ENCODE data around the gene SP8.

Gene SP8

DNA sequence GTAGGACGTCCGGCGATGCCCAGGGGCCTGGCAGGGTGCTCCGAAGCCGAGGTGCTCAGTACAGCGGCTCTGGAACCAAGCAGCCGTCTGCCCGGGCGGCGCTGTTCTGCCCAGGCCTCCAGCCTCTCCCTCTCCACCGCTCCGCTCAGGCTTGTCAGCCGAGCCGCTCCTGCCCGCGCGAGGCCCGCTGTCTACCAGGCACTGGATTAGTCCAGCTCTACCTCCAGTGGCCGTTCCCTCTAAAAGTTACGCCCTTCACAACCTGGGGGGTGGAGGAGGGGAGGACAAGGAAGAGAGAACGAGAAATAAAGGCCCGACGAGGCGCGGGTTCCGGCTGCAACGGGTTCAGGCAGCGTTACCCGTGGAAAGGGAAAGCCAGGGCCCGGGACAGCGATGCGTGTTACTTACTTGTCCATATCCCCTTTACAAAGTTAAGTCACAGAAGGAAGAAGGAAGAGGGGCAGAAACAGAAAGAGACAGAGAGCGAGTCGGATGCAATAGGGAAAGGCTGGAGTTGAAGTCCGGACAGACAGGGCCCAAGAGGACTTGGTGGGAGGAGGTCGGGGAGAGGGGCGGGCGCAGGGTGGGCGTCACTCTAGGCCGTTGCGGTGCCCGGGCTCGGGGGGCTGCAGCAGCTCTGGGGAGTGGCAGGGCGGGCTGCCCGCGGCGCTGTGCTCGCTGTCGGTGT lies 2.8 kb downstream of the SP8 start:
- H3K9ac ChIP-seq (ENCODE audit: insufficient read length) = no peak overlapping the region
- no peak overlapping the region for H3K27ac ChIP-seq
- H3K4me3 ChIP-seq = peak overlapping the region; percentile 47
- no peaks in the 10 kb centered on the region for H3K36me3 ChIP-seq (ENCODE audit: insufficient read depth, low read length)
- no peaks in the 10 kb centered on the region for H3K9me3 ChIP-seq (ENCODE audit: low read depth, low read length)
- TF ChIP-seq POLR2AphosphoS5 (IDR thresholded peaks at IDR 0.05; ENCODE audit: borderline replicate concordance, low read depth, low read length) (no peak), EZH2 (IDR thresholded peaks at IDR 0.05) (peak; percentile 48)
- DNase-seq (ENCODE audit: low read depth, low spot score) = no peak

DNA sequence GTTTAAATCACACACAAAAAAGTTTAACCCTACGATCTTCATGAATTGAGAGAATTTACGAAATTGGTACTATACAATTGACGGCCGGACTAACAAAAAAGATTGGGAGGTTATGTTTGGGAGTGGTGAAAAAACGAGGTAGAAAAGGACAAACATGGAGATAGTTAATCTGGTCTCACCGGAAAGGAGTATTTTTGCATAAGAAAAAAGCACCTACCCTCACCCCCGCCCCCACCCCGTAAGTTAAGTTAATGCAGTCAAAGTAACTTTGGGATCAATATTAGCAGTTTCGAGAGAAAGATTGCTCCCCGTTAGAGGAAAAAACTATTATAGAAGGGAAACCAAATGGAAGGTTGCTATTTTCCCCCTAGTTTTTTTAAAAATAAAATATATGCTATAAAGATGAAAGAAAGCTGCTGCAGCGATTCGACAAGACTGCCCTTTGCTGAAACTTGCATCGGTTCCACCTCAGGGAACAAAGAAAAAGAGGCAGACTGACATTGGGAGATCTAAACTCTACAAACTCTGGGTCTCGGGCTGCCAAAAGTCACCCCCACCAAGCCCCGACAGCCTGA lies 3.5 kb downstream of the SP8 start:
- no peak overlapping the region for H3K4me3 ChIP-seq
- H3K9ac ChIP-seq (ENCODE audit: insufficient read length) = no peak overlapping the region
- DNase-seq (ENCODE audit: low read depth, low spot score) = no peak
- no peak overlapping the region for H3K27ac ChIP-seq
- TF ChIP-seq POLR2AphosphoS5 (IDR thresholded peaks at IDR 0.05; ENCODE audit: borderline replicate concordance, low read depth, low read length) (no peak), FOXP2 (optimal IDR thresholded peaks at IDR 0.05; ENCODE audit: control extremely low read depth, extremely low read length, insufficient read depth) (no peak), EZH2 (IDR thresholded peaks at IDR 0.05) (no peak)
- H3K9me3 ChIP-seq (ENCODE audit: low read depth, low read length) = no peaks in the 10 kb centered on the region
- no peaks in the 10 kb centered on the region for H3K36me3 ChIP-seq (ENCODE audit: insufficient read depth, low read length)

DNA sequence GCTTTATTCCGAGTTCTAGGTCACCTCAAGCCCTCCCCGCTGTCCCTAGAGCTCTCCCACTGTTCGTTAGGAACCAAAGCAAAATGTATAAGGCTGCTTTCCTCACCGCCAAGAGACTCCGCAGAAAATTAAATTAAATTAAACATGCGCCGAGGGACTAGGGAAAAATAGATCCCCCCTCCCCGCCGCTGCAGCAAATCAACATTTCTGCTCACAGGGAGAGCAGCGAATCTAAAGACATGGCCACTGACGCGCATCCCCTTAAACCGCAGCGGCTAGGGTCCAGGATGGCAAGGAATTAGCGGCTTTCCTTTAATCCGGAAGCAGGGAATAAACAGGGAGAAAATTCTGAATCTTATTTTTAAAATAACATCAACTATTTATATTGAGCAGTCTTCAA lies 7.6 kb downstream of the SP8 start:
- Histone ChIP-seq H3K36me3 (ENCODE audit: insufficient read depth, low read length) (no peaks in the 10 kb centered on the region), H3K27ac (no peak overlapping the region), H3K9ac (ENCODE audit: insufficient read length) (no peak overlapping the region), H3K9me3 (ENCODE audit: low read depth, low read length) (no peaks in the 10 kb centered on the region), H3K4me3 (no peak overlapping the region)
- TF ChIP-seq POLR2AphosphoS5 (IDR thresholded peaks at IDR 0.05; ENCODE audit: borderline replicate concordance, low read depth, low read length) = no peak
- no peak for TF ChIP-seq FOXP2 (optimal IDR thresholded peaks at IDR 0.05; ENCODE audit: control extremely low read depth, extremely low read length, insufficient read depth)
- no peak for TF ChIP-seq EZH2 (IDR thresholded peaks at IDR 0.05)
- DNase-seq (ENCODE audit: low read depth, low spot score) = no peak

DNA sequence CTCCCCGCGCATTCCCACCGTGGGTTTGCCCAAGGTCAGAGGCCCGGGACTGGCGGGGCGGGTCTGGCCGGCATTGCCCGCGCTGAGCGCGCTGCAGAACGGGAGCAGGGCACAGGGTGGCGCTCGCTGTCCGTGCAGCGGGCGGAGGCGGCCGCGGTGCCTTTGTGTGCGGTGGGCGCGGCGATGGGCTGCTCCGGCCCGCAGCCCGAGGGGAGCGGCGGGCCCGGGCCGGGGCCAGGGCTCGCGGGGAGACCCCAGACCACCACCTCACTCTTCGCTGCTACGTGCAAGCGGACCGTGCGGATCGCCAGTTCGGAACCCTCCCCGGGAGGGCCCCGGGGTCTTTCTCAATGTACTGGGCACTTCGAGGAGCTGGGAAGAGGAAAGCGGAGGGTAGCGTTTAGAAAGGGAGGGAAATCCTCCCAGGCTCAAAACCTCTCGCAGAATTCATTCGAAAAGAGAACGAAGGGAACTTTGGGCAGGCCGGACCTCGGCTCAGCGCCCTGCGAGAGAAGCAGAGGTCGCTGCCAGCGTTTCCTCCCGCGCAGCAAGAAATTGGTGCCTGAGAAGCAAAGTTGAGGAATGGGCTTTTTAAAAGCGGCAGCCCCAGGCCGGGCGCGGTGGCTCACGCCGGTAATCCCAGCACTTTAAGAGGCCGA lies 8.5 kb downstream of the SP8 start:
- no peak for TF ChIP-seq FOXP2 (optimal IDR thresholded peaks at IDR 0.05; ENCODE audit: control extremely low read depth, extremely low read length, insufficient read depth)
- no peak for TF ChIP-seq POLR2AphosphoS5 (IDR thresholded peaks at IDR 0.05; ENCODE audit: borderline replicate concordance, low read depth, low read length)
- no peak for TF ChIP-seq EZH2 (IDR thresholded peaks at IDR 0.05)
- Histone ChIP-seq H3K4me3 (peak overlapping the region; percentile 62), H3K9me3 (ENCODE audit: low read depth, low read length) (no peaks in the 10 kb centered on the region), H3K36me3 (ENCODE audit: insufficient read depth, low read length) (no peaks in the 10 kb centered on the region), H3K9ac (ENCODE audit: insufficient read length) (no peak overlapping the region), H3K27ac (no peak overlapping the region)
- DNase-seq (ENCODE audit: low read depth, low spot score) = no peak

DNA sequence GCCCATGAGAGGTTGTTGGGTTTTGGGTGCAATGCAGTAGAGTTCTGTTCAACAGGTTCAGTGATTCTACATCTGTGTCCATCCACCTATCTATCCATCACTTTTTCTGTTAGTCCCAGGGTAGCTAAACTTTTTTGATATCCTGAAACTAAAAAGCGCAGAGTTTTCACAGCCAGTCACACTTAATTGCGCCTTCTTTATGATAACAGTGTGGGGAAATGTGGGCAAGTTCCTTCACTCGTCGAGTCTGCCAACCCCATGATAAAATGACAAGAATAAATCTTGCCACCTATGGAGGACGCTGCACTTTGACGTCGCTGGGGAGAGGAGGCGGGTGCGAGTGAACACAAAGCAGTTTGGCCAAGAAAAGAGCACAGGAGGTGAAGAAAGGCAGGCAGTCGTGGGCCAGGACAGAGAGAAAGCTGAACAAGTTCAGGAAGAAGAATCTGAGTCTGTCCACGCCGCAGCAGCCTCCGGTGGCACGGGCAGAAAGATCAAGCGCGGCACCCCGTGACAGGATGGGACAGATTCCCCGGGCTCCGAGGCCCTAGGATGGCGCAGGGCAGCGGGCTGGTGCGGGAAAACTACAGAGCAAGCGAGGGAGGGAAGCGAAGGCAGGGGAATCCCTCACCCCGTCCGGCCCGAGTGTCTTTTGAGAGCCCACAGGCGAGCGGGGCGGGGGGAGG lies 9.2 kb downstream of the SP8 start:
- H3K36me3 ChIP-seq (ENCODE audit: insufficient read depth, low read length) = no peaks in the 10 kb centered on the region
- peak overlapping the region; percentile 62 for H3K4me3 ChIP-seq
- TF ChIP-seq EZH2 (IDR thresholded peaks at IDR 0.05) (peak; percentile 77), FOXP2 (optimal IDR thresholded peaks at IDR 0.05; ENCODE audit: control extremely low read depth, extremely low read length, insufficient read depth) (no peak)
- no peak overlapping the region for H3K27ac ChIP-seq
- no peaks in the 10 kb centered on the region for H3K9me3 ChIP-seq (ENCODE audit: low read depth, low read length)
- DNase-seq (ENCODE audit: low read depth, low spot score) = no peak
- no peak overlapping the region for H3K9ac ChIP-seq (ENCODE audit: insufficient read length)

DNA sequence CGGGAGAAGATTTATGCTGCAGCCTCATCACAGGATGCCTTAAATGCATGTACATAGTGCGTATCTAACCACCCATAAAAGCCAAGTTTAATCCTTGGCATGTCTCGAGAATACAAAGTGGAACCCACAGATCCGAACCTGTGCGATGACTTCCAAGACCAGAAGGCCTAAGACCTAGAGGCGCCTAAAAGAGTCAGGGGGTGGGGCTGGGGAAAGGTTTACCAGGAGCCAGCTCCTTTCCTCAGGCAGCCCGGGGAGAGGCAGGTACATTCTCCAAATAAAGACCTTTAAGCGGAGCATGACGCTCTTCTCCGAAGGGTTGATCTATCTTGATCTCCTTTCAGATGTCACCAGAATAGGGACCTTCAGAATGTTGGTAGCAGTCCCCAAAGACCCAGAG lies 9.7 kb downstream of the SP8 start:
- Histone ChIP-seq H3K4me3 (no peak overlapping the region), H3K9ac (ENCODE audit: insufficient read length) (no peak overlapping the region)

DNA sequence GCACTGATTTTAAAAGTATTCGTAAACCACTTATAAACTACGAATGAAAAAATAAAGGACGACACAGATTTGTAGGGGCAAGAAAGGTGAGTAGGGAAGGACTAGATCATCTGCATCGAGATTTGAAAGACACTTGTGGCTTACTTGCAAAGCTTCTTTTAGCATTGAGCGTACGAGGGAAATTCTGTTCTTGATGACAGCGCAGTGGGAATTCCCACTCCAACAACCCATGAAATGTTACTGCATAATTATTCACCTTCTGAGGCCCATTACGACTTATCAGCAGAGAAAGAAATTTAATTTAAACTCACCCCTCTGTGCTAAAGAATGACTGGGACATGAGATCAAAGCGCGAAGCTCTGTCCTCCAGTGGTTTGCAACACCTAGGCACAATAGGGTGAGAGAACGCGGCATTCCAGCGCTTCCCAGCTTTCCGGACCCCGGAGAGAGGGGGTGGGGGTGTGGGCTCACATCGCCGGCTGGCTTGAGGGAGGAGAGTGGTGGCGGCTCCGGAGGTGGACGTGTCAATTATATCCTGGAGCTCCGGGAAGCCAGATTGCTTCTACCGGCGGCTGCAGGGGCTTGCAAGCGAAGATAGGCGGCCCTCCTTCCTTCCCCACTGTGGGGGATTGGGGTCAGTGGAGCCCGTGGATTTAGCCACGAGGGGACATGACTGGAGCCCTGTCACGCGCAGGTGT lies 10.3 kb downstream of the SP8 start:
- TF ChIP-seq EZH2 (IDR thresholded peaks at IDR 0.05) (no peak), POLR2AphosphoS5 (IDR thresholded peaks at IDR 0.05; ENCODE audit: borderline replicate concordance, low read depth, low read length) (no peak), FOXP2 (optimal IDR thresholded peaks at IDR 0.05; ENCODE audit: control extremely low read depth, extremely low read length, insufficient read depth) (no peak)
- H3K4me3 ChIP-seq = no peak overlapping the region
- H3K36me3 ChIP-seq (ENCODE audit: insufficient read depth, low read length) = no peaks in the 10 kb centered on the region
- H3K9ac ChIP-seq (ENCODE audit: insufficient read length) = no peak overlapping the region
- DNase-seq (ENCODE audit: low read depth, low spot score) = no peak
- no peaks in the 10 kb centered on the region for H3K9me3 ChIP-seq (ENCODE audit: low read depth, low read length)
- no peak overlapping the region for H3K27ac ChIP-seq

More for the DNA sequence above, 9.7 kb downstream of the SP8 start:
- Histone ChIP-seq H3K36me3 (ENCODE audit: insufficient read depth, low read length) (no peaks in the 10 kb centered on the region), H3K9me3 (ENCODE audit: low read depth, low read length) (no peaks in the 10 kb centered on the region), H3K27ac (no peak overlapping the region)
- DNase-seq (ENCODE audit: low read depth, low spot score) = no peak
- TF ChIP-seq EZH2 (IDR thresholded peaks at IDR 0.05) = no peak
- TF ChIP-seq POLR2AphosphoS5 (IDR thresholded peaks at IDR 0.05; ENCODE audit: borderline replicate concordance, low read depth, low read length) = no peak
- TF ChIP-seq FOXP2 (optimal IDR thresholded peaks at IDR 0.05; ENCODE audit: control extremely low read depth, extremely low read length, insufficient read depth) = no peak

DNA sequence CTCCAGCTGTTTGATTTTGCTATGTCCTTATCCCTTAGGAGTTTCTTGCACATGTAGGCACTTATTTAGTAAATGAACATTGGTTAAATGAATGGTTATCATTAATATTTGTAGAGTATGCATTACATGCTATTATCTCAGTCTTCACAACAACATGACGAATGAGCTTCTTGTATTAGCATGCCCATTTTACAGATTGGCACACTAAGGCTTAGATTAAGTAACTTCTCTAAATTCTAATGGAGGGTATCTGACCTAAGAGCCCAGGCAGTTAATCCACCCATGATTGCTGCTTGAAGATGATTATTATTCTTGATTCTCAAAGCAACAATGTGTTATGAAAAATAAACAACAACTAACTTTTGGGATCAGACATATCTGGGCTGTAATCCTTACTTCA lies 32.7 kb downstream of the SP8 start:
- H3K4me3 ChIP-seq = no peak overlapping the region
- no peaks in the 10 kb centered on the region for H3K36me3 ChIP-seq (ENCODE audit: insufficient read depth, low read length)
- H3K9ac ChIP-seq (ENCODE audit: insufficient read length) = no peak overlapping the region
- TF ChIP-seq EZH2 (IDR thresholded peaks at IDR 0.05) = no peak
- no peaks in the 10 kb centered on the region for H3K9me3 ChIP-seq (ENCODE audit: low read depth, low read length)
- no peak overlapping the region for H3K27ac ChIP-seq
- DNase-seq (ENCODE audit: low read depth, low spot score) = no peak
